Measurements from ENCODE around the gene TRPM4.
"Not testable (repeated sequence)": the region's sequence is repeated elsewhere in the genome, so short reads cannot be mapped to it uniquely, and the experiment has no call there.

The TRPM4 gene

GRCh38 chr19:49205114-49205513 is 47.5 kb downstream of the TRPM4 start:
- Histone ChIP-seq H3K9me3 (ENCODE audit: insufficient read depth, low read depth, low read length) (no peaks in the 10 kb centered on the region), H3K36me3 (ENCODE audit: insufficient read depth, low read depth, low read length) (no peaks in the 10 kb centered on the region; the same call in 1 of the 2 replicates), H3K9ac (ENCODE audit: low read depth, low read length) (no peak overlapping the region), H3K27ac (ENCODE audit: low read length) (no peak overlapping the region), H3K27me3 (ENCODE audit: insufficient read depth, low read length) (no peaks in the 10 kb centered on the region), H3K4me3 (ENCODE audit: low read length) (no peak overlapping the region), H3K4me1 (ENCODE audit: insufficient read depth, low read length) (no peaks in the 10 kb centered on the region)

- H3K4me3 ChIP-seq (ENCODE audit: low read length); H3K27ac ChIP-seq (ENCODE audit: low read length); H3K9me3 ChIP-seq (ENCODE audit: insufficient read depth, low read depth, low read length); H3K36me3 ChIP-seq (ENCODE audit: insufficient read depth, low read depth, low read length); H3K9ac ChIP-seq (ENCODE audit: low read depth, low read length); H3K27me3 ChIP-seq (ENCODE audit: insufficient read depth, low read length); H3K4me1 ChIP-seq (ENCODE audit: insufficient read depth, low read length): not testable (repeated sequence)
These were observed 51.9 kb downstream of the TRPM4 start for GRCh38 chr19:49209502-49209901.

GRCh38 chr19:49210108-49210900 is 52.7 kb downstream of the TRPM4 start:
- Histone ChIP-seq H3K9ac (ENCODE audit: low read depth, low read length) (peak overlapping the region; percentile 61; the same call in 1 of the 2 replicates), H3K9me3 (ENCODE audit: insufficient read depth, low read depth, low read length) (no peaks in the 10 kb centered on the region), H3K4me1 (ENCODE audit: insufficient read depth, low read length) (no peaks in the 10 kb centered on the region), H3K27me3 (ENCODE audit: insufficient read depth, low read length) (0 out of 2 replicates have a peak, but pooled peaks cover 5% of the 10 kb centered on the region), H3K36me3 (ENCODE audit: insufficient read depth, low read depth, low read length) (no peaks in the 10 kb centered on the region), H3K27ac (ENCODE audit: low read length) (peak overlapping the region; percentile 61), H3K4me3 (ENCODE audit: low read length) (peak overlapping the region; percentile 72; the same call in 1 of the 2 replicates)

- H3K9me3 ChIP-seq (ENCODE audit: insufficient read depth, low read depth, low read length), result no peaks in the 10 kb centered on the region
- H3K4me1 ChIP-seq (ENCODE audit: insufficient read depth, low read length), result no peaks in the 10 kb centered on the region
- H3K36me3 ChIP-seq (ENCODE audit: insufficient read depth, low read depth, low read length), result no peaks in the 10 kb centered on the region
- no peak overlapping the region for H3K27ac ChIP-seq (ENCODE audit: low read length)
- H3K27me3 ChIP-seq (ENCODE audit: insufficient read depth, low read length), result 0 out of 2 replicates have a peak, but pooled peaks cover 5% of the 10 kb centered on the region
- H3K9ac ChIP-seq (ENCODE audit: low read depth, low read length), result peak overlapping the region; percentile 61; the same call in 1 of the 2 replicates
- H3K4me3 ChIP-seq (ENCODE audit: low read length), result peak overlapping the region; percentile 72; the same call in 1 of the 2 replicates
These were observed 53.4 kb downstream of the TRPM4 start for GRCh38 chr19:49210901-49211451.

- no peaks in the 10 kb centered on the region for H3K4me1 ChIP-seq (ENCODE audit: insufficient read depth, low read length)
- H3K27ac ChIP-seq (ENCODE audit: low read length), result no peak overlapping the region
- no peaks in the 10 kb centered on the region for H3K9me3 ChIP-seq (ENCODE audit: insufficient read depth, low read depth, low read length)
- H3K9ac ChIP-seq (ENCODE audit: low read depth, low read length), result no peak overlapping the region
- no peak overlapping the region for H3K4me3 ChIP-seq (ENCODE audit: low read length)
- H3K27me3 ChIP-seq (ENCODE audit: insufficient read depth, low read length), result 0 out of 2 replicates have a peak, but pooled peaks cover 5% of the 10 kb centered on the region
- no peaks in the 10 kb centered on the region for H3K36me3 ChIP-seq (ENCODE audit: insufficient read depth, low read depth, low read length)
These were observed 54.6 kb downstream of the TRPM4 start for GRCh38 chr19:49212016-49212701.

- Histone ChIP-seq H3K4me1 (ENCODE audit: insufficient read depth, low read length) (no peaks in the 10 kb centered on the region), H3K9me3 (ENCODE audit: insufficient read depth, low read depth, low read length) (no peaks in the 10 kb centered on the region), H3K27ac (ENCODE audit: low read length) (no peak overlapping the region), H3K4me3 (ENCODE audit: low read length) (no peak overlapping the region), H3K36me3 (ENCODE audit: insufficient read depth, low read depth, low read length) (no peaks in the 10 kb centered on the region), H3K27me3 (ENCODE audit: insufficient read depth, low read length) (0 out of 2 replicates have a peak, but pooled peaks cover 5% of the 10 kb centered on the region), H3K9ac (ENCODE audit: low read depth, low read length) (no peak overlapping the region)
These were observed 56.2 kb downstream of the TRPM4 start for GRCh38 chr19:49213791-49214190.

- Histone ChIP-seq H3K9ac (ENCODE audit: low read depth, low read length) (no peak overlapping the region), H3K9me3 (ENCODE audit: insufficient read depth, low read depth, low read length) (no peaks in the 10 kb centered on the region), H3K36me3 (ENCODE audit: insufficient read depth, low read depth, low read length) (no peaks in the 10 kb centered on the region), H3K27ac (ENCODE audit: low read length) (no peak overlapping the region), H3K4me3 (ENCODE audit: low read length) (no peak overlapping the region), H3K27me3 (ENCODE audit: insufficient read depth, low read length) (0 out of 2 replicates have a peak, but pooled peaks cover 5% of the 10 kb centered on the region), H3K4me1 (ENCODE audit: insufficient read depth, low read length) (no peaks in the 10 kb centered on the region)
These were observed 57.1 kb downstream of the TRPM4 start for GRCh38 chr19:49214701-49215100.

GRCh38 chr19:49216071-49216470 is 58.5 kb downstream of the TRPM4 start:
- Histone ChIP-seq H3K27ac (ENCODE audit: low read length) (no peak overlapping the region), H3K4me1 (ENCODE audit: insufficient read depth, low read length) (no peaks in the 10 kb centered on the region), H3K4me3 (ENCODE audit: low read length) (no peak overlapping the region), H3K27me3 (ENCODE audit: insufficient read depth, low read length) (0 out of 2 replicates have a peak, but pooled peaks cover 5% of the 10 kb centered on the region), H3K36me3 (ENCODE audit: insufficient read depth, low read depth, low read length) (no peaks in the 10 kb centered on the region), H3K9ac (ENCODE audit: low read depth, low read length) (no peak overlapping the region), H3K9me3 (ENCODE audit: insufficient read depth, low read depth, low read length) (no peaks in the 10 kb centered on the region)

GRCh38 chr19:49217382-49217781 is 59.8 kb downstream of the TRPM4 start:
- H3K36me3 ChIP-seq (ENCODE audit: insufficient read depth, low read depth, low read length), result no peaks in the 10 kb centered on the region
- H3K9ac ChIP-seq (ENCODE audit: low read depth, low read length), result no peak overlapping the region
- H3K4me1 ChIP-seq (ENCODE audit: insufficient read depth, low read length), result no peaks in the 10 kb centered on the region
- H3K4me3 ChIP-seq (ENCODE audit: low read length), result no peak overlapping the region
- no peak overlapping the region for H3K27ac ChIP-seq (ENCODE audit: low read length)
- no peaks in the 10 kb centered on the region for H3K9me3 ChIP-seq (ENCODE audit: insufficient read depth, low read depth, low read length)
- no peaks in the 10 kb centered on the region for H3K27me3 ChIP-seq (ENCODE audit: insufficient read depth, low read length)

- H3K27me3 ChIP-seq (ENCODE audit: insufficient read depth, low read length), result no peaks in the 10 kb centered on the region
- no peaks in the 10 kb centered on the region for H3K4me1 ChIP-seq (ENCODE audit: insufficient read depth, low read length)
- H3K36me3 ChIP-seq (ENCODE audit: insufficient read depth, low read depth, low read length), result no peaks in the 10 kb centered on the region
- H3K9me3 ChIP-seq (ENCODE audit: insufficient read depth, low read depth, low read length), result no peaks in the 10 kb centered on the region
- H3K4me3 ChIP-seq (ENCODE audit: low read length), result no peak overlapping the region
- no peak overlapping the region for H3K27ac ChIP-seq (ENCODE audit: low read length)
- H3K9ac ChIP-seq (ENCODE audit: low read depth, low read length), result no peak overlapping the region
These were observed 64.4 kb downstream of the TRPM4 start for GRCh38 chr19:49222011-49222410.

- Histone ChIP-seq H3K4me1 (ENCODE audit: insufficient read depth, low read length) (no peaks in the 10 kb centered on the region), H3K9ac (ENCODE audit: low read depth, low read length) (no peak overlapping the region), H3K36me3 (ENCODE audit: insufficient read depth, low read depth, low read length) (no peaks in the 10 kb centered on the region), H3K27ac (ENCODE audit: low read length) (no peak overlapping the region), H3K27me3 (ENCODE audit: insufficient read depth, low read length) (no peaks in the 10 kb centered on the region), H3K9me3 (ENCODE audit: insufficient read depth, low read depth, low read length) (no peaks in the 10 kb centered on the region), H3K4me3 (ENCODE audit: low read length) (no peak overlapping the region)
These were observed 64.9 kb downstream of the TRPM4 start for GRCh38 chr19:49222528-49222927.

All from iPS-20b (cell line).